ENCODE results near the gene NDUFS2.

Gene NDUFS2

DNA sequence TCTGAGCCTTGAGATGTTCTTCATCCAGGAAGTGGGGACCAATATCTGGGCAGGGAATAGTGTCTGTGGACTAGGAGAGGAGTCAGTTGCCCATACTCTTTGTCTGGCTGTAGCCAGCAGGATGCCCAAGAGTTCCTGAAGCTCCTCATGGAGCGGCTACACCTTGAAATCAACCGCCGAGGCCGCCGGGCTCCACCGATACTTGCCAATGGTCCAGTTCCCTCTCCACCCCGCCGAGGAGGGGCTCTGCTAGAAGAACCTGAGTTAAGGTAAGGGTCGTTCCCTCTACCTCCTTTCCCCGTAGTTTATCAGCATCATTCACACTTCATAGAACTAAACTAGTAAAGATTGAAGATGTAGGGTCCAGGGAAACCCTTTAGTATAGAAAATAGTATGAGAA lies 39.4 kb upstream of the NDUFS2 start:
- H3K9me3 ChIP-seq, result no peaks in the 10 kb centered on the region
- no peak overlapping the region for H3K27ac ChIP-seq
- H3K36me3 ChIP-seq, result peaks cover 13% of the 10 kb centered on the region
- H3K27me3 ChIP-seq, result no peaks in the 10 kb centered on the region
- TF ChIP-seq, protein P1, sequence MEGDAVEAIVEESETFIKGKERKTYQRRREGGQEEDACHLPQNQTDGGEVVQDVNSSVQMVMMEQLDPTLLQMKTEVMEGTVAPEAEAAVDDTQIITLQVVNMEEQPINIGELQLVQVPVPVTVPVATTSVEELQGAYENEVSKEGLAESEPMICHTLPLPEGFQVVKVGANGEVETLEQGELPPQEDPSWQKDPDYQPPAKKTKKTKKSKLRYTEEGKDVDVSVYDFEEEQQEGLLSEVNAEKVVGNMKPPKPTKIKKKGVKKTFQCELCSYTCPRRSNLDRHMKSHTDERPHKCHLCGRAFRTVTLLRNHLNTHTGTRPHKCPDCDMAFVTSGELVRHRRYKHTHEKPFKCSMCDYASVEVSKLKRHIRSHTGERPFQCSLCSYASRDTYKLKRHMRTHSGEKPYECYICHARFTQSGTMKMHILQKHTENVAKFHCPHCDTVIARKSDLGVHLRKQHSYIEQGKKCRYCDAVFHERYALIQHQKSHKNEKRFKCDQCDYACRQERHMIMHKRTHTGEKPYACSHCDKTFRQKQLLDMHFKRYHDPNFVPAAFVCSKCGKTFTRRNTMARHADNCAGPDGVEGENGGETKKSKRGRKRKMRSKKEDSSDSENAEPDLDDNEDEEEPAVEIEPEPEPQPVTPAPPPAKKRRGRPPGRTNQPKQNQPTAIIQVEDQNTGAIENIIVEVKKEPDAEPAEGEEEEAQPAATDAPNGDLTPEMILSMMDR (IDR thresholded peaks at IDR 0.05), result no peak
- H3K4me3 ChIP-seq (ENCODE audit: low read depth in 1 of 2, low read length in 1 of 2), result no peak overlapping the region
- peaks cover 33 to 42% of the 10 kb centered on the region in 2 experiments for H3K4me1 ChIP-seq (ENCODE audit: control insufficient read depth in 1 of 2, insufficient read depth in 1 of 2, low read depth in 1 of 2, low read length in 1 of 2)

GRCh38 chr1:161163793-161164192 lies 38.4 kb upstream of the NDUFS2 start:
- Histone ChIP-seq H3K27me3 (no peaks in the 10 kb centered on the region), H3K4me1 (ENCODE audit: control insufficient read depth in 1 of 2, insufficient read depth in 1 of 2, low read depth in 1 of 2, low read length in 1 of 2) (peaks cover 30 to 39% of the 10 kb centered on the region in 2 experiments), H3K36me3 (peaks cover 13% of the 10 kb centered on the region)

DNA sequence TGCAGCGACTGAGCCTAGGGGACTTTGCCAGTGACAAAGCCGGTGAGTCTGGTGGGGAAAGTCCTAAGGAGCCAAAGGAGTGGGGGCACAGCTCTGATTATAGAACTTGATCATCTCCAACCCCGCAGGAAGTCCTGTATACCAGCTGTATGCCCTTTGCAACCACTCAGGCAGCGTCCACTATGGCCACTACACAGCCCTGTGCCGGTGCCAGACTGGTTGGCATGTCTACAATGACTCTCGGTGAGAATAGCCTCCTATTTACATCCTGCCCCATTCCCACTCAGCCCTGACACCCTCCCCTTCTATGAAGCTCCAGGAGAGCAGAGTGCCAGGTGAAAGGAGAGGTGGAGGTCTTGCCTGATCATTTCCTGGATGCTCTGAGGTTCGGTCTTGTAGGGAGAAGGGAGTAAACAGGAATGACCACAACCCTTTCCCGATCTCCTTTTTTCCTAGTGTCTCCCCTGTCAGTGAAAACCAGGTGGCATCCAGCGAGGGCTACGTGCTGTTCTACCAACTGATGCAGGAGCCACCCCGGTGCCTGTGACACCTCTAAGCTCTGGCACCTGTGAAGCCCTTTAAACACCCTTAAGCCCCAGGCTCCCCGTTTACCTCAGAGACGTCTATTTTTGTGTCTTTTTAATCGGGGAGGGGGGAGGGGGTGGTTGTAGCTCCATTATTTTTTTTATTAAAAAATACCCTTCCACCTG lies 37.1 kb upstream of the NDUFS2 start:
- TF ChIP-seq, protein P1 (IDR thresholded peaks at IDR 0.05), result no peak
- Histone ChIP-seq H3K9me3 (no peaks in the 10 kb centered on the region), H3K4me3 (ENCODE audit: low read depth in 1 of 2, low read length in 1 of 2) (peak overlapping the region; percentile 75 to 84), H3K4me1 (ENCODE audit: control insufficient read depth in 1 of 2, insufficient read depth in 1 of 2, low read depth in 1 of 2, low read length in 1 of 2) (peaks cover 23 to 31% of the 10 kb centered on the region in 2 experiments), H3K27ac (peak overlapping the region; percentile 94), H3K27me3 (no peaks in the 10 kb centered on the region), H3K36me3 (peaks cover 19% of the 10 kb centered on the region)

More at GRCh38 chr1:161163793-161164192, 38.4 kb upstream of the NDUFS2 start:
- Histone ChIP-seq H3K9me3 (no peaks in the 10 kb centered on the region), H3K27ac (no peak overlapping the region), H3K4me3 (ENCODE audit: low read depth in 1 of 2, low read length in 1 of 2) (no peak overlapping the region)
- TF ChIP-seq, protein P1 (IDR thresholded peaks at IDR 0.05), result no peak

DNA sequence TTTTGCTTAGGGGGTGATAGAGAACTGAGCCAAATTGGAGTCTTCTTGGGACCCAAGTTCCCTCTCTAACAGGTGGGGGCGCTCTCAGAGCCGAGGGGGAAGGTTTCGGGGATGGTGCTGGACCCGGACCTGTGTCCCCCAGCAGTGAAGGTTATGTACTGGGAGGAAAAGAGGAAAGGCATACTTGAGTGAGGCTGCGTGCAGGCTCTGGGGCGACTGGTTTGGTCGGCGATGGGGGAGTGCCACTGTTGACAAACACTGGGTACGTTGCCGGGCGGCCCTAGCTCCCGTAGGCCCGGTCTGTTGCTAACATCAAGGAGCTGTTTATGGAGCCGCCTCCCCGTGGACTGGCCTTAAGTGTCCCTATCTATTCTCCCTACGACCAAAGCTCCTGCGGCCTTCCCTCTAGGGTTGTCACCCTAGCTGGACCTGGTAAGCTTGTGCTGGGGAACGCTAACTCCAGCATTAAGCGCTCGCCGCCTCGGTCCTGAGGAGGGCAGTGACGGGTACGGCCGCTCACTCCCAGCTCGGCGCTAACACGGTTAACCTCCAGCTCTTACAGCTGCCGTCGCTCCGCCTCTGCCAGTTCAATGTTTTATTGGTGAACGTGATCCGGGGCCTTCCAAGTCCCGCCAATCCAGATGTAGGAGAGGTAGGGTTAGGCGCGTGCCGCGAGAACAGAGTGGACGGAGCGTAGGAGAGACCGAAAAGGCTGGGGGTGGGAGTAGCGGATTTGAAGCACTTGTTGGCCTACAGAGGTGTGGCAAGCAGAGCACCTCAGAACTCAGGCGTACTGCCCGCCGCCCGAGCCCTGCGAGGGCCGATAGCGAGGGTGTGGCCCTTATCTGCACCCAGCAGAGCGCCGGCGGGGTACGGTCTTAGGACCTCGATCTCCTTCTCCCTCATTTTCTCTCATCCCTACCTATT lies 36.2 kb upstream of the NDUFS2 start, which contains the start of gene PPOX:
Gene PPOX (plus strand): TSS at position 685 of the 927 bp plus-strand sequence. CDS start 422 bp downstream, outside the sequence.
- H3K4me3 ChIP-seq (ENCODE audit: low read depth in 1 of 2, low read length in 1 of 2), result peak within 1 kb of the TSS; percentile 75 to 84
- H3K9me3 ChIP-seq, result no peaks in the 10 kb centered on the region
- H3K27me3 ChIP-seq, result no peaks in the 10 kb centered on the region
- peaks cover 21 to 27% of the 10 kb centered on the region in 2 experiments for H3K4me1 ChIP-seq (ENCODE audit: control insufficient read depth in 1 of 2, insufficient read depth in 1 of 2, low read depth in 1 of 2, low read length in 1 of 2)
- TF ChIP-seq, protein P1 (IDR thresholded peaks at IDR 0.05), result peak; percentile 59
- H3K27ac ChIP-seq, result peak within 1 kb of the TSS; percentile 94
- H3K36me3 ChIP-seq, result peaks cover 28% of the 10 kb centered on the region

- Histone ChIP-seq H3K36me3 (peaks cover 37% of the 10 kb centered on the region), H3K27me3 (no peaks in the 10 kb centered on the region), H3K27ac (peak overlapping the region; percentile 94), H3K4me3 (ENCODE audit: low read depth in 1 of 2, low read length in 1 of 2) (peak overlapping the region; percentile 75 to 84), H3K4me1 (ENCODE audit: control insufficient read depth in 1 of 2, insufficient read depth in 1 of 2, low read depth in 1 of 2, low read length in 1 of 2) (peaks cover 21 to 27% of the 10 kb centered on the region in 2 experiments), H3K9me3 (no peaks in the 10 kb centered on the region)
- TF ChIP-seq, protein P1 (IDR thresholded peaks at IDR 0.05), result no peak
Observed at GRCh38 chr1:161166669-161167548, 35.3 kb upstream of the NDUFS2 start.
